ENCODE data around the gene OMA1.
"Not testable (repeated sequence)": the region's sequence is repeated elsewhere in the genome, so short reads cannot be mapped to it uniquely, and the experiment has no call there.

The OMA1 gene

GRCh38 chr1:58573705-58574591 is 27.4 kb upstream of the OMA1 start:
- no peak for DNase-seq (ENCODE audit: low spot score)

- DNase-seq (ENCODE audit: low spot score), result no peak
Observed at GRCh38 chr1:58573138-58573537, 26.6 kb upstream of the OMA1 start.

GRCh38 chr1:58572690-58573089 is 26.2 kb upstream of the OMA1 start:
- no peak for DNase-seq (ENCODE audit: low spot score)

GRCh38 chr1:58571616-58572015 is 25.1 kb upstream of the OMA1 start:
- no peak for DNase-seq (ENCODE audit: low spot score)

GRCh38 chr1:58570817-58571216 is 24.3 kb upstream of the OMA1 start:
- DNase-seq (ENCODE audit: low spot score), result no peak

GRCh38 chr1:58570094-58570493 is 23.6 kb upstream of the OMA1 start:
- no peak for DNase-seq (ENCODE audit: low spot score)

GRCh38 chr1:58568911-58569310 is 22.4 kb upstream of the OMA1 start:
- no peak for DNase-seq (ENCODE audit: low spot score)

- DNase-seq (ENCODE audit: low spot score), result no peak
Observed at GRCh38 chr1:58568271-58568860, 21.8 kb upstream of the OMA1 start.

GRCh38 chr1:58566339-58566738 is 19.8 kb upstream of the OMA1 start:
- no peak for DNase-seq (ENCODE audit: low spot score)

DNA sequence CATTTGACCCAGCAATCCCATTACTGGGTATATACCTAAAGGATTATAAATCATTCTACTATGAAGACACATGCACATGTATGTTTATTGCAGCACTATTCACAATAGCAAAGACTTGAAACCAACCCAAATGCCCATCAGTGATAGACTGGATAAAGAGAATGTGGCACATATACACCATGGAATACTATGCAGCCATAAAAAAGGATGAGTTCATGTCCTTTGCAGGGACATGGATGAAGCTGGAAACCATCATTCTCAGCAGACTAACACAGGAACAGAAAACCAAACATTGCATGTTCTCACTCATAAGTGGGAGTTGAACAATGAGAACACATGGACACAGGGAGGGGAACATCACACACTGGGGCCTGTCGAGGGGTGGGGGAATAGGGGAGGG is 17.2 kb upstream of the OMA1 start:
- DNase-seq (ENCODE audit: low spot score), result not testable (repeated sequence)

DNA sequence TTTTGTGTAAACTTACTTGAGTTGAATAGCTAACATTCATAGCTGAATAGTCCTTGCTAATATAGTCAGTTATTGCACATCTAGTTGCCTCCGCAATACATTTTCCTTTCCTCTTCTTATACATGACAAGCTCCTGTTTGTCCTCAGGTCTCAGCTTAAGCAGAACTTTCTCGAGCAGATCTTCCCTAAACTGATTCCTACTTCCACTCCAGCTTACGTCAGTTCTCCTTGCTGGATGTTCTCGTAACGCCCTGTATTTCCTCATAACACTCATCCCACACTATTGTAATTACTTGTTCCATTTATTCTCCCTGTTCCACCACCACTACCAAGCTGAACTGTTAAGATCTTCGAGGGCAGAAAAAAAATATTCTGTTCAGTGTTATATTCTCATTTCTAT is 15.1 kb upstream of the OMA1 start:
- no peak for DNase-seq (ENCODE audit: low spot score)

DNA sequence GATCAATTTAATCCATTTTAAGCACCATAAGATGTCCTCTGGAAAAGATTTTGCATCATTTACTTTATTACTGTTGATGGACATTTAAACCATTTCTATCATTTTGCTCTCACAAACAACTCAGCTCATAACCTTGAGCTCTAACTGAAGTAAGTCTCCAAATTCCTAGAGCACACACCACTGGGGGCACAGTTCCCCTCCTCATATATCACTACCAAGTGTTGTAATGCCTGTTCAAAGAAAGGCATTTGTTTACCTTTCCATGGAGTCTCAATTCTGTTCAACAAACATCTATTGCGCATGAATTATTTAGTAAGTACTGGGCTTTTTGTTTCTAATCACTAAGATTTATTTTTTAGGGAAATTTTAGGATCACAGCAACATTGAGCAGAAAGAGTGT is 8.9 kb upstream of the OMA1 start:
- no peak for DNase-seq (ENCODE audit: low spot score)

DNA sequence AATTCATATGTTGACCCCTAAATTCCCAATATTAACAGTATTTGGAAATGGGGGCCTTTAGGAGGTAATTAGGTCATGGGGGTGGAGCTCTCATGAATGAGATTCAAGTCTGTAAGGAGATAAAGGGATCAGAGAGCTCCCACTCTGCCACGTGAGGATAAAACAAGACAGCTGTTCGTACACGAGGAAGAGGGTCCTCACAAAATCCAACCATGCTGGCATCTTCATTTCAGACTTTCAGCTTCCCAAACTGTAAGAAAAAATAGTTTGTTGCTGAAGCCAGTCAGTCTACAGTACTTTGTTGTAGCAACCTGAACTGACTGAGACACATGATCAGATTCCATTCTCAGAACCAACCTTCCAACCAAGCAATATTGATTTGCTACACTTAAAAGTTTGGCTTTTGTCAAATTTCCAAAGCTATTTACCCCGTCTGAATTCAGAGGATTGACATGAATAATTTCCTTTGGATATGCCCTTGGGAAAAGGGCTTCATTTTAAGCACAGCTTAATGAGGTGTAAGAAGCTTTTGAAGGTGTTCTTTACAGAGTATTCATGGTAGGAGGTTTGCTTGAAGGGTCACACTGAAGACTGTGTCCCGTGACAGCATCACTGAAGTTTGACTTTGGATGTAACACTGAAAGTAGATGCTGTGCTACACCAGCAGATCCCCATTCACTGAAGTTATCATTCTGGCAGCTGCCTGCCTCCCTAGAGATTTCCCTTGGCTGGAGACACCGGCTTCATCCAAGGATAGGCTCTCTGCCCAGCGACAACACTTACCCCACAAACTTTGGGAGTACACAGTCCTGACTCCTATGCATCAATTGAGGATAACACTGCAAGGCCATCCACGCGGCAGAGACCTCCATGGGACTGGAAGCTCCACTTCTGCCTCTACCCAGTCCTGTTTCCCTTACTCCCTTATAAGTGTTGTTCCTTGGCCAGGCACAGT is 4.9 kb upstream of the OMA1 start:
- no peak for DNase-seq (ENCODE audit: low spot score)

- DNase-seq (ENCODE audit: low spot score), result not testable (repeated sequence)
Observed at GRCh38 chr1:58549291-58549690, 2.8 kb upstream of the OMA1 start.

DNA sequence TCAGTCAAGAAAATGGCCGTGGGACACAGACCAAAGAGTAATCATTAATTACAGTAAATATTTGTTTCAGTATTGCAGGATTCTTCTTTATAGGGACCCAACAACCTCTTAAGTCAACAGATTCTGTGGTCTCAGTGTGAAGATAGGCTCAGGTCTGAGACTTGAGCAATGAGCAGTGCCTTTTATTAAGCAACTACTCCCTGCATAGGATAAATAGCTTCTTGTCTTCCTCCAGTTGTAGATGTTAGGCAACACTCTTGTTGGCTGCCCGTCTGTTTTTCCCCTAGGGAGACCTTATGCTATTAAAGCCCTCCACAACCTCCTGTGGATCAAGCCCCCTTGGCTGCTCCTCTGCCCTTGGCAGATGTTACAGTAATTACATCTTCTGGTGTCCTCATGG is 1.8 kb upstream of the OMA1 start:
- DNase-seq (ENCODE audit: low spot score), result no peak

DNA sequence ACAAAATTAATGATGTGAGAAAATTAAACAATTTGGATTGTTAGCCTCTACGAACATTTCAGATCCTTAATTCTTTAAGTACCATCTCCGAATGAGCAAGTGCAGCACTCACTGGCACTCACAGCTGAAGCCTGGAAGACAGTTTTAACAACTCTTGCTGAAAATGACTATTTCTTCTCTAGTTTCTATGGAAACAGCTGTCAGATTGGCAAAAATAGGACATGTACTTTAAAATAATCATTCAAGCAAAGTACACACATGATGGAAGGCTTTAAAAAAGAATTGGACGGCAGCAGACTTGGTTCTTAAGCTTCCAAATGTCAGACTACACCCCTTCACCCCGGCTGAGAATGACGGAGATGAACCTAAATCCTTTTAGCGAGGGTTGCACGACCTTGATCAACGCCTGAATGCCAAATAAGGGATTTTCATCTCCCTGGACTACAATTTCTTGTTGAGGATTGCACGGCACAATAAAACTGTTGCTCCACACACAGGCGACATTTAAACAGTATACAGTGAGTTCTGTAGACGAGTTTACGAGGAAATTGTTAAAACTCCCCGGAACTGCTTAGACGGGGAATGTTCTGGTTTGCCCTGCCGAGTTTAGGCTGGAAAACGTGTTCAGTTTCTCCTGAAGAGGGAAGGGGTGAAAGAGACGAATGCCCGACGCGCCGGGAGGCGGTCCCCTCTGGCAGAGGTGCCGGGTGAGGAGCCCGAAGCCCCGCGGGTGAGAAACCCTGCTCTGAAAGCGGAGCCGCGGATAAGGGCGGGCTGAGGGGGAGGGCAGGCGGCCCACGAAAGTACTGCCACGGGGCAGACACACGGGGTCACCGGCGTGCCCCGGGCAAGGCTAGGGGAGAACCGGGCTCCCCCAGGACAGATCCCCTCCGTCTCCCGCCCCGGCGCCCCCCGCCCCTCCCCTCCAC is 671 bp downstream of the OMA1 start:
- peak; percentile 54 for DNase-seq (ENCODE audit: low spot score)

DNA sequence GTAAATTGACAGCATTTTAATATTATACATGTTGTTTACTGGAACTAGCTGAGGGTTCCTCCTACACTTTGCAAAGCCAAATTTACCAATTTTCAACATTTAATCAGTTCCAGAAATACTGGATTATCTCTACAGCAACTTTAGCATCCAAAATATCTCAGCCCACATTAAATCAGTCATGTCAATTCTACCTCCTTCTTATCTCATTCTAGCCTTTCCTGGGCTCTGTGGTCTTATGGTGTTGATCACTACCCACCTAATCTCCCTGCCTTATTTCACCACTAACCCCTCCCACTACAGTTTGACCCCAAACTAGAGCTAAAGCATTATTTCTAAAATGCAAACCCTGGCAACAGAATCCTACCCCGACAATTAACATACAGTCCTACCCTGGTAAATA is 3.3 kb downstream of the OMA1 start:
- no peak for DNase-seq (ENCODE audit: low spot score)

GRCh38 chr1:58539553-58539952 is 7.0 kb downstream of the OMA1 start:
- no peak for DNase-seq (ENCODE audit: low spot score)

DNA sequence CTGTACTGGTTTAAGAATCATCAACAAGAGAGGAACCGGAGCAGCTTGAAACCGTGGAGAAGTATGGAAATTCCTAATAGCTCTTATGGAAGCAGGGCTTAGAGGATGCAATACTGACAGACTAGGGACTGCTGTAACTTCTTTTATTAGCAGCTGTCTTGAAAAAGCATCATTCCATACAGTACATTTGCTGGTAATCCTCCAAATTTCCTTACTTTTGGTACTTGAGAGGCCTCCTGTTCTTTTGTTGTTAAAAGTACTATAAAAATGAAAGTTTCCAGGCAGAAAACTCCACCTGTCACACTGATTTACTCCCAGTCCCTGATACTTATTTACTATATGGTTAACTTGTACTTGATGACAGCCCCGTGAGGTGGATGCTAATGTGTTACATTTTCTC is 7.7 kb downstream of the OMA1 start:
- DNase-seq (ENCODE audit: low spot score), result no peak

DNA sequence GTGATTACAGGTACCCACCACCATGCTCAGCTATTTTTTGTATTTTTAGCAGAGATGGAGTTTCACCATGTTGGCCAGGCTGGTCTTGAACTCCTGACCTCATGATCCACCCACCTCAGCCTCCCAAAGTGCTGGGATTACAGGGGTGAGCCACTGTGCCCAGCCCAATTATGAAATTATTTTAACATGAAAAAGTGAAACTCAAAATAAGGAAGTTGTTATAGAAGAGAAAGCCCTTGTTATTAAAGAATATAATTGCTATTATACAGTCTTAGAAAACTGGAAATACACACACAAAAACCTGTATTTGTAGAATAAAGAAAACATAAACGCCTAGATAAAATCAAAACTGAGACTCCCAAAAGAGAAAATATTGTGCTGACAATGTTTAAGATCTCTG is 14.7 kb downstream of the OMA1 start:
- DNase-seq (ENCODE audit: low spot score), result not testable (repeated sequence)

DNA sequence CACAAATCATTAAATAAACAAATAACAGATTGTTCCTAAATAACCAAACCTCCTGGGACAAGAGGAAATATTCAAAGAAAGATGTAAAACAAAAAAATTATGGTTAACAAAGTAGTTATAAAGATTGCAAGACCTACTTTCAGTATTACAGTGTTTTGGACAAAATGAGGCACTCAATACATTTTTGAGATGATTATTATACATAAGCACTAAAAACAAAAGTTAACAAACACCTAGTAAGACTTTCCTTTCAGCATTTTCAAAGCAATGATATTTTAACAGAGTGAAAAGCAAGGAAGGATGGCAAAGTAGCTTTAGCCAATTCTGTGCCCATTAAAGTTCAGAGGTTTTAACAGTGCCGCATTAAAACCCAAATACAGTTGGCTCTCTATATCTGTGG is 17.2 kb downstream of the OMA1 start:
- DNase-seq (ENCODE audit: low spot score), result no peak

- DNase-seq (ENCODE audit: low spot score), result no peak
Observed at GRCh38 chr1:58528518-58528917, 18.0 kb downstream of the OMA1 start.

Measured in germinal center (tissue), 1 donor.